H1 (cell line): ENCODE results near the gene OR51E1. TPM values are rescaled to one million over a fixed set of nuclear protein-coding genes. Genes with fewer than 3 reads are reported as not detected.
A peak's percentile ranks its signal among the peaks of the same experiment; 100 is the strongest.

Experiments used
- CTCF ChIA-PET: fragments of 300-600 bp; sonication (Branson Sonifier 250); formaldehyde crosslinking; loops from one replicate; lab custom pipeline; 2021; ENCODE audit not compliant: partially characterized antibody; lab: Charles Lee
- POLR2A ChIA-PET: fragments of 300-600 bp; sonication (Branson Sonifier 250); formaldehyde crosslinking; loops from one replicate; lab custom pipeline; 2021; ENCODE audit warnings: inconsistent platforms; ENCODE audit not compliant: partially characterized antibody; lab: Charles Lee
- DNase-seq, 2 experiments: peaks; one replicate each; pipeline versions ENCODE4 v3.0.0 to v3.0.0-alpha.2; 2010 to 2022; ENCODE audit warnings: low spot score in 2 of 2, low read depth in 1 of 2, mixed read lengths in 1 of 2
- FAIRE-seq: peaks from 2 replicates; lab custom pipeline; 2011; peaks lifted over from hg19 to GRCh38; lab: Jason Lieb, UNC
- H2AFZ ChIP-seq: 2 replicates; pipeline ENCODE4 v1.8.1; 2012; ENCODE audit warnings: low read length, inconsistent platforms
- H2AK5ac ChIP-seq: 2 replicates; pipeline ENCODE4 v1.6.1; 2013; ENCODE audit warnings: low read depth, low read length
- H2BK120ac ChIP-seq: replicated peaks from 2 replicates; pipeline ENCODE3; 2013; ENCODE audit warnings: low read depth, low read length, inconsistent platforms
- H2BK12ac ChIP-seq: 2 replicates; pipeline ENCODE4 v1.6.1; 2013; ENCODE audit warnings: low read depth, low read length
- H2BK15ac ChIP-seq: 2 replicates; pipeline ENCODE4 v1.6.1; 2013; ENCODE audit warnings: low read length
- H2BK20ac ChIP-seq: 2 replicates; pipeline ENCODE4 v1.6.1; 2013; ENCODE audit warnings: low read length
- H2BK5ac ChIP-seq: 2 replicates; pipeline ENCODE4 v1.6.1; 2013; ENCODE audit warnings: low read depth, low read length
- H3K14ac ChIP-seq: 2 replicates; pipeline ENCODE4 v1.6.1; 2013; ENCODE audit warnings: inconsistent platforms; ENCODE audit not compliant: insufficient read length
- H3K18ac ChIP-seq: 2 replicates; pipeline ENCODE4 v1.6.1; 2013; ENCODE audit warnings: low read length; ENCODE audit errors: extremely low read depth
- H3K23ac ChIP-seq: 2 replicates; pipeline ENCODE4 v1.6.1; 2013; ENCODE audit warnings: inconsistent platforms; ENCODE audit not compliant: insufficient read length
- H3K23me2 ChIP-seq: 2 replicates; pipeline ENCODE4 v1.6.1; 2013; ENCODE audit warnings: low read depth, low read length
- H3K27ac ChIP-seq: 2 replicates; pipeline ENCODE4 v1.6.1; 2011; ENCODE audit warnings: low read depth, low read length, inconsistent platforms
- H3K27me3 ChIP-seq, 4 experiments: replicated peaks in 1 of 4; 1 replicate in 1 of 4; 2 replicates in 3 of 4; pipeline versions ENCODE4 v1.6.1 to v1.8.1; 2011 to 2013; ENCODE audit warnings: low read length in 3 of 4, mild to moderate bottlenecking in 3 of 4, inconsistent platforms in 2 of 4, mixed read lengths in 2 of 4, moderate library complexity in 1 of 4; ENCODE audit not compliant: control insufficient read depth in 3 of 4, insufficient read depth in 3 of 4; ENCODE audit errors: extremely low read depth in 1 of 4
- H3K36me3 ChIP-seq, 4 experiments: 2 replicates each; pipeline versions ENCODE4 v1.6.1 to v1.8.1; 2011 to 2013; ENCODE audit warnings: mild to moderate bottlenecking in 4 of 4, low read length in 3 of 4, moderate library complexity in 2 of 4, control low read depth in 1 of 4, inconsistent platforms in 1 of 4; ENCODE audit not compliant: insufficient read depth in 4 of 4, control insufficient read depth in 2 of 4
- H3K4ac ChIP-seq: replicated peaks from 2 replicates; pipeline ENCODE3; 2013; ENCODE audit warnings: low read length, low read depth, mixed read lengths, inconsistent platforms; ENCODE audit not compliant: insufficient read length
- H3K4me1 ChIP-seq, 4 experiments: replicated peaks in 1 of 4; 1 replicate in 1 of 4; 2 replicates in 3 of 4; pipeline versions ENCODE4 v1.6.1 to v1.8.1; 2011 to 2013; ENCODE audit warnings: low read length in 3 of 4, inconsistent platforms in 2 of 4, mixed read lengths in 1 of 4; ENCODE audit not compliant: insufficient read depth in 4 of 4, control insufficient read depth in 3 of 4
- H3K4me2 ChIP-seq, 2 experiments: 2 replicates each; pipeline versions ENCODE4 v1.6.1 to v1.8.1; 2011 to 2013; ENCODE audit warnings: low read depth in 2 of 2, low read length in 2 of 2, control low read depth in 1 of 2, inconsistent platforms in 1 of 2, mild to moderate bottlenecking in 1 of 2; ENCODE audit not compliant: insufficient read depth in 1 of 2
- H3K4me3 ChIP-seq, 4 experiments: fragments of 200-600, 300-600 bp in 1 of 4; sonication (generic), shearing (Covaris generic), sonication (Bioruptor Twin) in 1 of 4; 2 replicates each; pipeline versions ENCODE4 v1.5.1 to v1.8.1; 2011 to 2016; ENCODE audit warnings: low read length in 4 of 4, low read depth in 3 of 4, control low read depth in 2 of 4, inconsistent platforms in 2 of 4, mild to moderate bottlenecking in 2 of 4, mixed read lengths in 1 of 4, moderate library complexity in 1 of 4; ENCODE audit not compliant: insufficient read depth in 2 of 4; ENCODE audit errors: extremely low read depth in 1 of 4
- H3K56ac ChIP-seq: replicated peaks from 2 replicates; pipeline ENCODE3; 2013; ENCODE audit warnings: low read depth, mild to moderate bottlenecking, mixed read lengths, low read length, inconsistent platforms; ENCODE audit not compliant: insufficient read length
- H3K79me1 ChIP-seq: 2 replicates; pipeline ENCODE4 v1.6.1; 2013; ENCODE audit warnings: low read depth, low read length, control low read depth
- H3K79me2 ChIP-seq, 2 experiments: 2 replicates each; pipeline versions ENCODE4 v1.6.1 to v1.8.1; 2012 to 2013; ENCODE audit warnings: low read length in 2 of 2, mild to moderate bottlenecking in 2 of 2, inconsistent platforms in 1 of 2; ENCODE audit not compliant: insufficient read depth in 2 of 2, control insufficient read depth in 1 of 2
- H3K9ac ChIP-seq, 4 experiments: replicated peaks in 1 of 4; 1 replicate in 1 of 4; 2 replicates in 3 of 4; pipeline versions ENCODE4 v1.6.1 to v1.8.1; 2011 to 2013; ENCODE audit warnings: low read depth in 3 of 4, low read length in 3 of 4, control low read depth in 2 of 4, mild to moderate bottlenecking in 2 of 4, moderate library complexity in 2 of 4, inconsistent platforms in 1 of 4; ENCODE audit errors: extremely low read depth in 1 of 4
- H3K9me3 ChIP-seq, 2 experiments: 2 replicates each; pipeline versions ENCODE4 v1.6.1 to v1.8.1; 2012 to 2013; ENCODE audit warnings: mild to moderate bottlenecking in 2 of 2, moderate library complexity in 2 of 2, control low read depth in 1 of 2, inconsistent platforms in 1 of 2, low read depth in 1 of 2, low read length in 1 of 2, mixed read lengths in 1 of 2; ENCODE audit not compliant: insufficient read depth in 2 of 2
- H4K20me1 ChIP-seq, 2 experiments: replicated peaks in 1 of 2; 2 replicates each; pipeline versions ENCODE3 to v1.8.1; 2011 to 2013; ENCODE audit warnings: inconsistent platforms in 2 of 2, low read length in 2 of 2, mild to moderate bottlenecking in 1 of 2; ENCODE audit not compliant: insufficient read depth in 2 of 2, control insufficient read depth in 1 of 2
- H4K5ac ChIP-seq: 2 replicates; pipeline ENCODE4 v1.6.1; 2013; ENCODE audit warnings: low read length, low read depth, mixed read lengths, inconsistent platforms; ENCODE audit not compliant: insufficient read length
- H4K8ac ChIP-seq: 2 replicates; pipeline ENCODE4 v1.8.0; 2013; ENCODE audit warnings: mild to moderate bottlenecking, moderate library complexity, low read length, inconsistent platforms; ENCODE audit not compliant: insufficient read depth; ENCODE audit errors: extremely low read depth
- H4K91ac ChIP-seq: replicated peaks from 2 replicates; pipeline ENCODE3; 2013; ENCODE audit warnings: low read length, mixed read lengths, inconsistent platforms; ENCODE audit not compliant: insufficient read length
- BCL11A ChIP-seq, 2 experiments: IDR thresholded peaks; one replicate each; pipeline ENCODE4 v1.6.1; 2011; ENCODE audit warnings: low read depth in 2 of 2, low read length in 2 of 2, mild to moderate bottlenecking in 2 of 2
- CBX5 ChIP-seq: fragments of 300-800, 300-1000 bp; sonication (generic); IDR thresholded peaks from 2 replicates; pipeline ENCODE4 v1.7.1; 2016; ENCODE audit warnings: antibody characterized with exemption, low read length, low read depth
- CHD2 ChIP-seq: IDR thresholded peaks from 2 replicates; pipeline ENCODE4 v1.6.1; 2012; ENCODE audit warnings: low read length, improper control_type of control experiment
- CTBP2 ChIP-seq: IDR thresholded peaks from 2 replicates; pipeline ENCODE4 v1.7.0; 2011; ENCODE audit warnings: borderline replicate concordance, mild to moderate bottlenecking, moderate library complexity, mixed read lengths, low read length; ENCODE audit not compliant: insufficient read depth, insufficient read length
- EP300 ChIP-seq, 2 experiments: IDR thresholded peaks; 1 replicate in 1 of 2; 2 replicates in 1 of 2; pipeline ENCODE4 v1.6.1; 2011 to 2012; ENCODE audit warnings: low read depth in 2 of 2, low read length in 2 of 2, mild to moderate bottlenecking in 2 of 2, borderline replicate concordance in 1 of 2, inconsistent platforms in 1 of 2, moderate library complexity in 1 of 2
- GABPA ChIP-seq: IDR thresholded peaks from 2 replicates; pipeline ENCODE4 v1.6.1; 2011; ENCODE audit warnings: mild to moderate bottlenecking, low read length, moderate library complexity, borderline replicate concordance; ENCODE audit not compliant: insufficient read depth
- JUN ChIP-seq: IDR thresholded peaks from 2 replicates; pipeline ENCODE4 v1.6.1; 2011; ENCODE audit warnings: low read depth, mild to moderate bottlenecking, improper control_type of control experiment, low read length
- KDM5A ChIP-seq: fragments of 200-600 bp; IDR thresholded peaks from 2 replicates; pipeline ENCODE4 v1.7.1; 2012; ENCODE audit warnings: mild to moderate bottlenecking, low read length, inconsistent platforms, mixed read lengths
- POLR2A ChIP-seq, 2 experiments: IDR thresholded peaks; 1 replicate in 1 of 2; 2 replicates in 1 of 2; pipeline ENCODE4 v1.6.1; 2011; ENCODE audit warnings: low read depth in 2 of 2, low read length in 2 of 2, mild to moderate bottlenecking in 2 of 2; ENCODE audit errors: control extremely low read depth in 1 of 2
- SIN3A ChIP-seq, 2 experiments: IDR thresholded peaks in 1 of 2; conservative IDR thresholded peaks in 1 of 2; 2 replicates each; pipeline ENCODE4 v1.6.1; 2011 to 2012; ENCODE audit warnings: low read length in 2 of 2, improper control_type of control experiment in 1 of 2, low read depth in 1 of 2, mild to moderate bottlenecking in 1 of 2
- SIRT6 ChIP-seq: IDR thresholded peaks from one replicate; pipeline ENCODE4 v1.7.1; 2012; ENCODE audit warnings: low read length, inconsistent platforms
- SP2 ChIP-seq: IDR thresholded peaks from 2 replicates; pipeline ENCODE4 v1.6.1; 2012; ENCODE audit warnings: mild to moderate bottlenecking, low read length, inconsistent platforms
- SP4 ChIP-seq: IDR thresholded peaks from 2 replicates; pipeline ENCODE4 v1.6.1; 2012; ENCODE audit warnings: low read length, inconsistent platforms
- TAF1 ChIP-seq: IDR thresholded peaks from 2 replicates; pipeline ENCODE4 v1.6.1; 2011; ENCODE audit warnings: mild to moderate bottlenecking, low read depth, low read length
- TEAD4 ChIP-seq: IDR thresholded peaks from 2 replicates; pipeline ENCODE4 v1.6.1; 2012; ENCODE audit warnings: low read depth, low read length, inconsistent platforms, mixed read lengths
- WGBS, 2 experiments: shearing (Covaris generic) in 1 of 2; methylation state at CpG; one replicate each; pipeline versions ENCODE4 v1.1.6 to v1.1.7; 2013 to 2015; ENCODE audit warnings: low lambda C conversion rate in 2 of 2, mixed read lengths in 2 of 2, inconsistent platforms in 1 of 2, low coverage in 1 of 2, missing lambda C conversion rate in 1 of 2; ENCODE audit not compliant: insufficient replicate concordance in 2 of 2, insufficient coverage in 1 of 2, insufficient read length in 1 of 2; ENCODE audit errors: extremely low coverage in 1 of 2, missing lambda C conversion rate in 1 of 2; 5-methylcytosine and 5-hydroxymethylcytosine counted together
- polyA plus RNA-seq, 7 experiments: library from polyadenylated mRNA; depleted of rRNA in 3 of 7; stranded (reverse) in 5 of 7; unstranded in 2 of 7; fragments of >200 nt in 5 of 7; fragments of 200-250 nt in 2 of 7; gene quantifications; 1 replicate in 5 of 7; 2 replicates in 1 of 7; 4 replicates in 1 of 7; pipeline versions ENCODE4 v1.2.1 to v1.2.3, GENCODE V29; 2011 to 2013; ENCODE audit warnings: missing spikeins in 2 of 7, mixed read lengths in 2 of 7
- total RNA-seq: library from RNA; stranded (reverse); fragmentation: NEBNext Ultra II Directional; extraction: Animal tissue kit (Norgen Biotek cat#: 25700); gene quantifications from 2 replicates; pipeline ENCODE4 v1.2.1, GENCODE V29; 2021

The OR51E1 gene
- total and polyA plus RNA-seq, 2 of the 8 experiments (the other 6 are each of a cell fraction or from before 2014, with no cell fraction given) = not detected

- no peaks in the 10 kb centered on the region for H4K20me1 ChIP-seq
- no peak overlapping the region for H2BK12ac ChIP-seq
- no peaks in the 10 kb centered on the region for H3K4me1 ChIP-seq
- no peak overlapping the region for H3K27ac ChIP-seq
- no peaks in the 10 kb centered on the region; a peak in 1 of 4 replicates for H3K9me3 ChIP-seq
- no peak overlapping the region for H3K4ac ChIP-seq
- no peaks in the 10 kb centered on the region for H3K36me3 ChIP-seq
- no peaks in the 10 kb centered on the region for H3K23me2 ChIP-seq
- H2AFZ ChIP-seq = no peak overlapping the region
- H2BK20ac ChIP-seq = no peak overlapping the region
- H4K5ac ChIP-seq = no peak overlapping the region
- H4K8ac ChIP-seq = no peak overlapping the region
- no peaks in the 10 kb centered on the region for H3K79me2 ChIP-seq
- WGBS, 2 experiments = 94% methylated on average over 3 of the region's 3 CpGs; no CpG with 5 or more reads in 1 of the 2 experiments
- H4K91ac ChIP-seq = no peak overlapping the region
- peaks cover 0 to 7% (median 4%) of the 10 kb centered on the region in 4 experiments; a peak in 5 of 7 replicates for H3K27me3 ChIP-seq
- no peak overlapping the region for H2BK120ac ChIP-seq
- H3K56ac ChIP-seq = no peak overlapping the region
- H2BK5ac ChIP-seq = no peak overlapping the region
- no peak overlapping the region for H2BK15ac ChIP-seq
- no peak overlapping the region for H3K14ac ChIP-seq
- H3K18ac ChIP-seq = no peak overlapping the region
- no peak for FAIRE-seq
- H2AK5ac ChIP-seq = no peak overlapping the region
- no peak overlapping the region for H3K4me3 ChIP-seq
- no peak overlapping the region for H3K23ac ChIP-seq
- no peak overlapping the region for H3K9ac ChIP-seq
- H3K79me1 ChIP-seq = no peaks in the 10 kb centered on the region
- ChIA-PET CTCF (interaction anchor here (0.6 to 5.2 kb wide), 49 partner anchors 10 to 1254 kb away, joined by 3 to 83 read pairs (median 5); partner anchors contain the start of gene MMP26), POLR2A (no interaction called here)
- 0 out of 4 replicates have a peak overlapping the region, but pooled peaks of 1 of the 2 experiments have one; percentile 3 for H3K4me2 ChIP-seq
- DNase-seq = no peak
- TF ChIP-seq POLR2A (IDR thresholded peaks at IDR 0.05; ENCODE audit: control extremely low read depth in 1 of 2, low read depth in 2 of 2, low read length in 2 of 2) = no peak
- no peak for TF ChIP-seq KDM5A
- no peak for TF ChIP-seq TEAD4
- no peak for TF ChIP-seq SP2
- TF ChIP-seq BCL11A (IDR thresholded peaks at IDR 0.05; ENCODE audit: low read depth in 2 of 2, low read length in 2 of 2) = no peak
- TF ChIP-seq CHD2 = no peak
- TF ChIP-seq CBX5 = no peak
- TF ChIP-seq SP4 = no peak
- no peak for TF ChIP-seq CTBP2
- TF ChIP-seq SIRT6 = no peak
- no peak for TF ChIP-seq TAF1
- TF ChIP-seq GABPA = no peak
- TF ChIP-seq JUN = no peak
- TF ChIP-seq SIN3A (conservative IDR thresholded peaks at IDR 0.05 in 1 of 2, IDR thresholded peaks at IDR 0.05 in 1 of 2; ENCODE audit: low read depth in 1 of 2, low read length in 2 of 2) = no peak
- no peak for TF ChIP-seq EP300 (IDR thresholded peaks at IDR 0.05; ENCODE audit: borderline replicate concordance in 1 of 2, low read depth in 2 of 2, low read length in 2 of 2)
Observed at GRCh38 chr11:4637662-4638047, 6.1 kb upstream of the OR51E1 start.
